Parathyroid adenoma (tissue), 2 donors: ENCODE data around the gene DDTL.
"Not testable (repeated sequence)": the region's sequence is repeated elsewhere in the genome, so short reads cannot be mapped to it uniquely, and the experiment has no call there.

ENCODE experiments used
- H2AFZ ChIP-seq: fragments of 300-600 bp; sonication (generic); one replicate; pipeline ENCODE4 v1.7.0; 2017; ENCODE audit warnings: antibody characterized with exemption, mild to moderate bottlenecking
- H3K27ac ChIP-seq: fragments of 300-600 bp; sonication (generic); one replicate; pipeline ENCODE4 v1.7.0; 2017
- H3K27me3 ChIP-seq: fragments of 300-600 bp; sonication (generic); one replicate; pipeline ENCODE4 v1.7.0; 2017; ENCODE audit warnings: low read length; ENCODE audit not compliant: control insufficient read depth, insufficient read depth
- H3K36me3 ChIP-seq: fragments of 300-600 bp; sonication (generic); one replicate; pipeline ENCODE4 v1.7.0; 2017; ENCODE audit warnings: low read length; ENCODE audit not compliant: control insufficient read depth, insufficient read depth
- H3K4me1 ChIP-seq: fragments of 300-600 bp; sonication (generic); one replicate; pipeline ENCODE4 v1.7.0; 2017; ENCODE audit warnings: control low read depth
- H3K4me2 ChIP-seq: fragments of 300-600 bp; sonication (generic); one replicate; pipeline ENCODE4 v1.7.0; 2017; ENCODE audit warnings: low read length
- H3K4me3 ChIP-seq: fragments of 300-600 bp; sonication (generic); one replicate; pipeline ENCODE4 v1.7.0; 2017; ENCODE audit warnings: low read depth, low read length
- H3K79me2 ChIP-seq: fragments of 300-600 bp; sonication (generic); one replicate; pipeline ENCODE4 v1.7.0; 2017; ENCODE audit warnings: control low read depth
- H3K9ac ChIP-seq: fragments of 300-600 bp; sonication (generic); one replicate; pipeline ENCODE4 v1.7.0; 2017; ENCODE audit warnings: mild to moderate bottlenecking
- H3K9me3 ChIP-seq: fragments of 300-600 bp; sonication (generic); one replicate; pipeline ENCODE4 v1.7.0; 2017; ENCODE audit warnings: low read length; ENCODE audit not compliant: control insufficient read depth
- TF ChIP-seq, protein P1 (sequence below): fragments of 300-600 bp; sonication (generic); IDR thresholded peaks from one replicate; pipeline ENCODE4 v1.7.0; 2017; ENCODE audit warnings: antibody characterized with exemption, mild to moderate bottlenecking
- donor health status: primary hyperparathyroidism.

The DDTL gene

DNA sequence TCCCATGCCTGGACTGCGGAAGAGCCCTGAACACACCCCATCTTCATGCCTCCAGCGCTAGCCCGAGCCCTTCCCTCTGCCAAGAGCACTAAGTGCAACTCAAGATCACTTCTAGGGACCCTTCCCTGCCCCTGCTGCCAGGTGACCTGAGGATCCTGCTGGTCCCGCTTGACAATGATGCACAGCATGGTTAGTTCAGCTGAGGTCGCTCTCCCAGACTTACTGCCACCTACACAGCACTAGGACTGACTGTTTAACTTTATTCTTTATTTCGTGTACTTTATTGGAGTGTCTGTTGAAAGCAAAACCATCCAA, 11.7 kb upstream of the DDTL start:
- H2AFZ ChIP-seq, H3K79me2 ChIP-seq, H3K27me3 ChIP-seq, H3K27ac ChIP-seq, H3K9me3 ChIP-seq, H3K4me3 ChIP-seq, H3K36me3 ChIP-seq, H3K4me2 ChIP-seq, H3K4me1 ChIP-seq, H3K9ac ChIP-seq: not testable (repeated sequence)

DNA sequence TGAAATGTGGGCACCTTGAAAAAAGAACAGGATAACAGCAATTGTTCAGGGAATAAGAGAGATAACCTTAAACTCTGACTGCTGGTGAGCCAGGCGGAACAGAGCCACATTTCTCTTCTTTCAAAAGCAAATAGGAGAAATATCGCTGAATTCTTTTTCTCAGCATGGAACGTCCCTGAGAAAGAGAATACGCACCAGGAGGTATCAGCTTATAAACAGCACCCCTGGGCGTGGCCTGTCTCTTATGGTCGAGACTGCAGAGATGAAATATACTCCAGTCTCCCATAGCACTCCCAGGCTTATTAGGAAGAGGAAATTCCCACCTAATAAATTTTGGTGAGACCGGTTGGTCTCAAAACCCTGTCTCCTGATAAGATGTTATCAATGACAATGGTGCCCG, 10.8 kb upstream of the DDTL start:
- not testable (repeated sequence) for H3K79me2 ChIP-seq, H3K27me3 ChIP-seq, H3K27ac ChIP-seq, H3K9ac ChIP-seq, H3K4me1 ChIP-seq, H3K36me3 ChIP-seq, H3K4me3 ChIP-seq, H3K4me2 ChIP-seq, H3K9me3 ChIP-seq, H2AFZ ChIP-seq

DNA sequence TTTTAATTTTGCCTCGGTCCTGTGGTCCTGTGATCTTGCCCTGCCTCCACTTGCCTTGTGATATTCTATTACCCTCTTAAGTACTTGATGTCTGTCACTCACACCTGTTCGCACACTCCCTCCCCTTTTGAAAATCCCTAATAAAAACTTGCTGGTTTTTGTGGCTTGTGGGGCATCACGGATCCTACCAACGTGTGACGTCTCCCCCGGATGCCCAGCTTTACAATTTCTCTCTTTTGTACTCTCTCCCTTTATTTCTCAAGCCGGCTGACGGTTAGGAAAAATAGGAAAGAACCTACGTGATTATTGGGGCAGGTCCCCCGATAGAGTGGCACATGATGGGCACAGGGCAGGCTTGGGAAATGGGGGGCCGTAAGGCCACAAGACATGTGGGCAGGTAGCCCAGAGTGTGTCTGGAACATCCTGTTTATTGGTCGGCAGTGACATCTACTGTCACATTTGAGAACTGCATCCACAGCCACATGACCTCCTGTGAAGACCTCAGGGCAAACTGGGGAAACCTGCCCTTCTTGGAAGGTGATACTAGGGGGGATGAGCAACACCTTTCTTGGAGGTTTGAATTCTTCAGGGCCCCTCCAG, 10.3 kb upstream of the DDTL start:
- not testable (repeated sequence) for H3K79me2 ChIP-seq, H3K27me3 ChIP-seq, H3K4me2 ChIP-seq, H3K36me3 ChIP-seq, H3K4me3 ChIP-seq, H3K9me3 ChIP-seq, H3K9ac ChIP-seq, H2AFZ ChIP-seq, H3K4me1 ChIP-seq, H3K27ac ChIP-seq
- TF ChIP-seq, protein P1, sequence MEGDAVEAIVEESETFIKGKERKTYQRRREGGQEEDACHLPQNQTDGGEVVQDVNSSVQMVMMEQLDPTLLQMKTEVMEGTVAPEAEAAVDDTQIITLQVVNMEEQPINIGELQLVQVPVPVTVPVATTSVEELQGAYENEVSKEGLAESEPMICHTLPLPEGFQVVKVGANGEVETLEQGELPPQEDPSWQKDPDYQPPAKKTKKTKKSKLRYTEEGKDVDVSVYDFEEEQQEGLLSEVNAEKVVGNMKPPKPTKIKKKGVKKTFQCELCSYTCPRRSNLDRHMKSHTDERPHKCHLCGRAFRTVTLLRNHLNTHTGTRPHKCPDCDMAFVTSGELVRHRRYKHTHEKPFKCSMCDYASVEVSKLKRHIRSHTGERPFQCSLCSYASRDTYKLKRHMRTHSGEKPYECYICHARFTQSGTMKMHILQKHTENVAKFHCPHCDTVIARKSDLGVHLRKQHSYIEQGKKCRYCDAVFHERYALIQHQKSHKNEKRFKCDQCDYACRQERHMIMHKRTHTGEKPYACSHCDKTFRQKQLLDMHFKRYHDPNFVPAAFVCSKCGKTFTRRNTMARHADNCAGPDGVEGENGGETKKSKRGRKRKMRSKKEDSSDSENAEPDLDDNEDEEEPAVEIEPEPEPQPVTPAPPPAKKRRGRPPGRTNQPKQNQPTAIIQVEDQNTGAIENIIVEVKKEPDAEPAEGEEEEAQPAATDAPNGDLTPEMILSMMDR: peak; percentile 65

DNA sequence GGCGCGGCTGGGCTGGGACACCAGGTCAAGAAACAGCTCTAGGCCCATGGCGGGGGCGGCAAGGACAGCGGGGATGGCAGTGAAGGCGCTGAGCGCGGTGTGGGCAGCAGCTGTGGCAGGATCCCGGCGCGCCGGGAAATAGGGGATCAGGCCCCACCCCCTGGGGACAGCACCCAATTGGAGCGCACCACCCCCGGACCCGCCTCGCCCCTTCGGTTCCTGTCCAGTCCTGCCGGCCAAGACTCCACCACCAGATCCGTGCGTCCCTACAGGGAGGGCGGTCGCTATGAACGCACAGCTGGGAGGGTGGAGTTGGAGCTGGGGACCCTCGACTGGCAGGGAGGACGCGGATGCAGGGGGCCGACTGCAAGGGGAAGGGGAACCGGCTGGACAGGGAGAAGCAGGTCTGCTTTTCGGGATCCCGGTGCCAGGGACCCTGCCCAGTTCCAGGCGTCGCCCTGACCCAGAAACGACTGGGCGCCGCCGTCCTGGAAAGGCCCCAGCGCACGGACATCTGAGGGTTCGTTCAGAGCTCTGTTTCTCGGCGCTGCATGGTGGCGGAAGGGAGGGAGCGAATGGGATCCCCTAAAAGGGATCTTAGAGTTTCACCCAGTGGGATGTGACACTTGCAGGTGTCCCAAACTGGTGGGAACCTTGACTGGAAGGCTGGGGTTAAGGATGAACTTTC, 5.5 kb upstream of the DDTL start, which contains the start of gene GSTT2B:
Gene GSTT2B (minus strand): TSS at position 112 of the 688 bp plus-strand sequence. CDS start 64 bp downstream, at position 48.
- H3K4me3 ChIP-seq: peak within 1 kb of the TSS; percentile 16
- not testable (repeated sequence) for H3K4me1 ChIP-seq, H3K27me3 ChIP-seq, H3K9me3 ChIP-seq, H3K4me2 ChIP-seq, H3K79me2 ChIP-seq, H3K27ac ChIP-seq, H2AFZ ChIP-seq, H3K9ac ChIP-seq, H3K36me3 ChIP-seq

DNA sequence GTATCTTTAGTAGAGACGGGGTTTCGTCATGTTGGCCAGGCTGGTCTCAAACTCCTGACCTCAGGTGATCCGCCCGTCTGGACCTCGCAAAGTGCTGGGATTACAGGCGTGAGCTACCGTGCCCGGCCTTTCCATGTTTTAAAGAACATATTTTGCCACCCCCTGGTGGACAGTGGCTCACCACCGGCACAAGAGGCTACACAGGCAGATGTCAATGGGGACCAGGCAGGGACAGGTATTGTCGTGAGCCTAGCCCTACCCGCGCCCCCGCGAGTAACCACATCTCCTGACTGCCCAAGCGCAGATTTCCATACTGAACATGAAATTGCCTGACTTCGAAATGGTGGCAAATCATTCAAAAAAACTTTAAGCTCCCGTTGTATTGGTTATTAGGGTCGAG, 594 bp upstream of the DDTL start:
- not testable (repeated sequence) for H3K9me3 ChIP-seq

DNA sequence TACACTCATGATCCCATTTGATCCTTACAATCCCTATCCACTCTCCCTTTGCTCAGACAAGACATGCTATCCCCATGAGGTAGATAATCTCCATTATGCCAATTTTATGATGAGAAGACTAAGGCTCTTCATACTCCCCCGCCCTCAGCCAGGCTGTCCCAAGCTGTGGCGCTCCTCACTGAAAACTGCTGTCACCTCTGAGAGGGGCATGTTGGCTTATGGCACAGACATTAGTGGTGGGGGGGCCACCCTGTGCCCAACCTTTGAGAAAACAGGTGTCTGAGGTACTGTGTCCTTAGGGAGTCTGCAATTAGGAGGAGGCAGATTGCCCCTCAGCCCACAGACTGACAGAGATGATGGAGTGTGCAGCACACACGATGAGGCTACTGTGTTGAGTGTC, 2.4 kb downstream of the DDTL start:
- H3K9ac ChIP-seq: no peak overlapping the region
- no peaks in the 10 kb centered on the region for H3K4me1 ChIP-seq
- TF ChIP-seq, protein P1: no peak
- H3K36me3 ChIP-seq: no peaks in the 10 kb centered on the region
- H3K9me3 ChIP-seq: no peaks in the 10 kb centered on the region
- H2AFZ ChIP-seq: no peak overlapping the region
- H3K79me2 ChIP-seq: peaks cover 4% of the 10 kb centered on the region
- H3K27ac ChIP-seq: no peak overlapping the region
- no peak overlapping the region for H3K4me2 ChIP-seq
- H3K27me3 ChIP-seq: no peaks in the 10 kb centered on the region
- H3K4me3 ChIP-seq: no peak overlapping the region

More for the DNA sequence above, 594 bp upstream of the DDTL start:
- H3K4me2 ChIP-seq, H3K36me3 ChIP-seq, H3K9ac ChIP-seq, H2AFZ ChIP-seq, H3K27ac ChIP-seq, H3K4me3 ChIP-seq, H3K79me2 ChIP-seq, H3K27me3 ChIP-seq, H3K4me1 ChIP-seq: not testable (repeated sequence)
